Neural progenitor cell (in vitro differentiated cells): ENCODE data around the gene GGN. TPM values are rescaled to one million over a fixed set of nuclear protein-coding genes. Genes with fewer than 3 reads are reported as not detected.

Experiments
- DNase-seq: peaks from one replicate; pipeline ENCODE4 v3.0.0-alpha.2; 2016; ENCODE audit warnings: low spot score
- H2AFZ ChIP-seq: fragments of 200-600 bp; sonication (generic); replicated peaks from 2 replicates; pipeline ENCODE4 v1.6.1; 2016; ENCODE audit warnings: antibody characterized with exemption
- H3F3A ChIP-seq: fragments of 200-600 bp; sonication (generic); 2 replicates; pipeline ENCODE4 v1.6.1; 2016; ENCODE audit warnings: antibody characterized with exemption, low read depth
- H3K27ac ChIP-seq: fragments of 200-600 bp; sonication (generic); 2 replicates; pipeline ENCODE4 v1.5.1; 2016; ENCODE audit warnings: mild to moderate bottlenecking
- H3K27me3 ChIP-seq: fragments of 200-600 bp; sonication (generic); 2 replicates; pipeline ENCODE4 v1.6.1; 2016; ENCODE audit warnings: mild to moderate bottlenecking, moderate library complexity
- H3K36me3 ChIP-seq: fragments of 200-600 bp; sonication (generic); 2 replicates; pipeline ENCODE4 v1.5.1; 2016
- H3K4me1 ChIP-seq: fragments of 200-600 bp; sonication (generic); 2 replicates; pipeline ENCODE4 v1.6.1; 2016; ENCODE audit warnings: mixed run types
- H3K4me2 ChIP-seq: fragments of 200-600 bp; sonication (generic); 2 replicates; pipeline ENCODE4 v1.6.1; 2016
- H3K4me3 ChIP-seq: fragments of 200-600 bp; sonication (generic); 2 replicates; pipeline ENCODE4 v1.5.1; 2016
- H3K79me2 ChIP-seq: fragments of 200-600 bp; sonication (generic); 2 replicates; pipeline ENCODE4 v1.6.1; 2016; ENCODE audit warnings: low read depth
- H3K9ac ChIP-seq: fragments of 200-600 bp; sonication (generic); 2 replicates; pipeline ENCODE4 v1.6.1; 2016
- H3K9me3 ChIP-seq: fragments of 200-600 bp; sonication (generic); 2 replicates; pipeline ENCODE4 v1.5.1; 2016; ENCODE audit warnings: low read depth
- H4K20me1 ChIP-seq: fragments of 200-600 bp; sonication (generic); 2 replicates; pipeline ENCODE4 v1.6.1; 2016; ENCODE audit warnings: low read depth
- H3K27ac Mint-ChIP-seq: 3 replicates; pipeline ENCODE4 v1.8.0; 2021; ENCODE audit warnings: mixed read lengths
- H3K27me3 Mint-ChIP-seq: 2 replicates; pipeline ENCODE4 v1.8.0; 2022; ENCODE audit warnings: low read depth, mild to moderate bottlenecking, inconsistent platforms, moderate library complexity, mixed read lengths; ENCODE audit not compliant: insufficient read depth
- H3K36me3 Mint-ChIP-seq: 3 replicates; pipeline ENCODE4 v1.8.0; 2021; ENCODE audit warnings: mixed read lengths
- H3K4me1 Mint-ChIP-seq: 3 replicates; pipeline ENCODE4 v1.8.0; 2021; ENCODE audit warnings: mixed read lengths
- H3K4me3 Mint-ChIP-seq: 3 replicates; pipeline ENCODE4 v1.8.0; 2021; ENCODE audit warnings: mild to moderate bottlenecking, moderate library complexity, mixed read lengths
- H3K9me3 Mint-ChIP-seq: 3 replicates; pipeline ENCODE4 v1.8.0; 2020; ENCODE audit warnings: mixed read lengths
- EZH2 ChIP-seq: fragments of 200-600 bp; sonication (generic); IDR thresholded peaks from 2 replicates; pipeline ENCODE4 v1.6.1; 2017; ENCODE audit warnings: antibody characterized with exemption, mild to moderate bottlenecking, moderate library complexity
- EZH2phosphoT487 ChIP-seq: fragments of 200-600 bp; sonication (generic); IDR thresholded peaks from 2 replicates; pipeline ENCODE4 v1.6.1; 2017; ENCODE audit warnings: antibody characterized with exemption
- total RNA-seq: library from RNA; depleted of rRNA; stranded (reverse); fragments of >200 nt; gene quantifications from 2 replicates; pipeline ENCODE4 v1.2.3, GENCODE V29; 2015; ENCODE audit warnings: low replicate concordance
- TF ChIP-seq, protein P1 (sequence below): fragments of 200-600 bp; sonication (generic); IDR thresholded peaks from 2 replicates; pipeline ENCODE4 v1.5.1; 2017; ENCODE audit warnings: antibody characterized with exemption, mild to moderate bottlenecking

GGN gene
- total RNA-seq, 1 donor from 2014 or later: not detected

GRCh38 chr19:38362076-38362945 lies 25.5 kb downstream of the GGN start:
- Histone ChIP-seq H3K9me3 (no peaks in the 10 kb centered on the region), H4K20me1 (no peaks in the 10 kb centered on the region), H3K79me2 (no peaks in the 10 kb centered on the region), H3K27me3 (peaks cover 44% of the 10 kb centered on the region), H3K9ac (no peak overlapping the region), H3F3A (peaks cover 24% of the 10 kb centered on the region), H3K4me1 (peaks cover 3% of the 10 kb centered on the region), H2AFZ (peak overlapping the region; percentile 75), H3K4me2 (peak overlapping the region; percentile 83), H3K27ac (peak overlapping the region; percentile 19), H3K36me3 (no peaks in the 10 kb centered on the region), H3K4me3 (peak overlapping the region; percentile 67)
- peaks cover 29% of the 10 kb centered on the region for H3K27me3 Mint-ChIP-seq
- H3K36me3 Mint-ChIP-seq: no peaks in the 10 kb centered on the region
- H3K9me3 Mint-ChIP-seq: peaks cover 5% of the 10 kb centered on the region
- peaks cover 15% of the 10 kb centered on the region for H3K4me1 Mint-ChIP-seq
- peak overlapping the region; percentile 87 for H3K4me3 Mint-ChIP-seq
- peak; percentile 95 for DNase-seq
- no peak for TF ChIP-seq EZH2
- TF ChIP-seq, protein P1, sequence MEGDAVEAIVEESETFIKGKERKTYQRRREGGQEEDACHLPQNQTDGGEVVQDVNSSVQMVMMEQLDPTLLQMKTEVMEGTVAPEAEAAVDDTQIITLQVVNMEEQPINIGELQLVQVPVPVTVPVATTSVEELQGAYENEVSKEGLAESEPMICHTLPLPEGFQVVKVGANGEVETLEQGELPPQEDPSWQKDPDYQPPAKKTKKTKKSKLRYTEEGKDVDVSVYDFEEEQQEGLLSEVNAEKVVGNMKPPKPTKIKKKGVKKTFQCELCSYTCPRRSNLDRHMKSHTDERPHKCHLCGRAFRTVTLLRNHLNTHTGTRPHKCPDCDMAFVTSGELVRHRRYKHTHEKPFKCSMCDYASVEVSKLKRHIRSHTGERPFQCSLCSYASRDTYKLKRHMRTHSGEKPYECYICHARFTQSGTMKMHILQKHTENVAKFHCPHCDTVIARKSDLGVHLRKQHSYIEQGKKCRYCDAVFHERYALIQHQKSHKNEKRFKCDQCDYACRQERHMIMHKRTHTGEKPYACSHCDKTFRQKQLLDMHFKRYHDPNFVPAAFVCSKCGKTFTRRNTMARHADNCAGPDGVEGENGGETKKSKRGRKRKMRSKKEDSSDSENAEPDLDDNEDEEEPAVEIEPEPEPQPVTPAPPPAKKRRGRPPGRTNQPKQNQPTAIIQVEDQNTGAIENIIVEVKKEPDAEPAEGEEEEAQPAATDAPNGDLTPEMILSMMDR: no peak
- no peak for TF ChIP-seq EZH2phosphoT487
- no peak overlapping the region for H3K27ac Mint-ChIP-seq

GRCh38 chr19:38361633-38362075 lies 26.2 kb downstream of the GGN start:
- peak overlapping the region; percentile 87 for H3K4me3 Mint-ChIP-seq
- H3K27me3 ChIP-seq: peaks cover 50% of the 10 kb centered on the region
- no peaks in the 10 kb centered on the region for H3K36me3 ChIP-seq
- peak overlapping the region; percentile 67 for H3K4me3 ChIP-seq
- peak; percentile 44 for TF ChIP-seq EZH2
- TF ChIP-seq EZH2phosphoT487: no peak
- TF ChIP-seq, protein P1: peak; percentile 31
- peak; percentile 97 for DNase-seq
- peaks cover 24% of the 10 kb centered on the region for H3F3A ChIP-seq
- H2AFZ ChIP-seq: peak overlapping the region; percentile 61
- peak overlapping the region; percentile 83 for H3K4me2 ChIP-seq
- H3K36me3 Mint-ChIP-seq: no peaks in the 10 kb centered on the region
- H3K27ac Mint-ChIP-seq: no peak overlapping the region
- H3K79me2 ChIP-seq: no peaks in the 10 kb centered on the region
- no peaks in the 10 kb centered on the region for H3K9me3 ChIP-seq
- H3K9me3 Mint-ChIP-seq: peaks cover 5% of the 10 kb centered on the region
- H3K4me1 ChIP-seq: peaks cover 3% of the 10 kb centered on the region
- no peak overlapping the region for H3K9ac ChIP-seq
- peaks cover 15% of the 10 kb centered on the region for H3K4me1 Mint-ChIP-seq
- no peak overlapping the region for H3K27ac ChIP-seq
- H3K27me3 Mint-ChIP-seq: peaks cover 29% of the 10 kb centered on the region
- H4K20me1 ChIP-seq: no peaks in the 10 kb centered on the region

DNA sequence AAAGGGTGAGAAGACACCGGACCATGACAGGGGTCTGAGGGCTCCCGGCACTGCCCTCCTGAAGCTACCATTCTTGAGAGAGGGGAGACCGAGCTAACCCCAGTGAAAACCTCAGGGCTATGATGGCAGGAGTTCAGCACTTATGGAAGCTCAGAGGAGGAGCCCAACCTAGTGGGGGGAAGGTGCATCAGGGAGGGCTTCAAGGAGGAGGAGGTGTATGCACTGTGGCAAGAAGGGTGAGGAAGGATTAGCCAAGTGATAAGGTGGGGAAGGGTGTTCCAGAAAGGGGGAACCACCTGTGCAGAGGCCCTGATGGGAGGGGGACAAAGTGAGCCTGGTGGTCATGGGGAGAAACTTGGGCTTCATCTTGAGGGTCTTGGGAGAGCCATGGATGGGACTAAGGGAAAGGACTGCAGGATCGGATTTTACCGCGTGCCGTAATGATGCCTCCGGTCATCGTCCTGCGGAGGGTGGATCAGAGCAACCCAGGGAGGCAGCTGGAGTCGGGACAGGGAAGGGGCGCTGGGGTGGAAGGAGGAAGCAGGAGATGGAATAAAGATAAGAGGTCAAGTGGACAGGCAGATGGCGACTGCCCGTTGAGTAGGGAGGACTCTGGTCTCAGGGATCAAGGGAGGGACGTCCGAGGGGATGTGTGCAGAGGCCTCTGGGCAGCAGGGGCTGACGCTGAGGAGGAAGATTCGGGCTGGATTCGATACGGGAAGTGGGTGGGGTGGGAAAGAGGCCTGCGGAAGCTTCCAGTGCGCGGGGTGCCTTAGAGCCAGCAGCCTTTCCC lies 26.8 kb downstream of the GGN start:
- Histone ChIP-seq H3K4me1 (peaks cover 3% of the 10 kb centered on the region), H3K79me2 (no peaks in the 10 kb centered on the region), H3K9me3 (no peaks in the 10 kb centered on the region), H3K27ac (no peak overlapping the region), H3F3A (peaks cover 24% of the 10 kb centered on the region), H3K36me3 (no peaks in the 10 kb centered on the region), H2AFZ (peak overlapping the region; percentile 61), H3K27me3 (peaks cover 57% of the 10 kb centered on the region), H3K4me3 (peak overlapping the region; percentile 67), H3K4me2 (peak overlapping the region; percentile 83), H3K9ac (no peak overlapping the region), H4K20me1 (no peaks in the 10 kb centered on the region)
- DNase-seq: peak; percentile 21
- Mint-ChIP-seq H3K9me3 (peaks cover 5% of the 10 kb centered on the region), H3K27ac (no peak overlapping the region), H3K36me3 (no peaks in the 10 kb centered on the region), H3K4me3 (peak overlapping the region; percentile 87), H3K27me3 (peaks cover 29% of the 10 kb centered on the region), H3K4me1 (peaks cover 15% of the 10 kb centered on the region)
- no peak for TF ChIP-seq EZH2
